OCI-LY7 (cell line): ENCODE measurements around the gene GLMN.

Experiments
- EZH2phosphoT487 ChIP-seq: fragments of 200-600 bp; sonication (generic); IDR thresholded peaks from 2 replicates; pipeline ENCODE4 v1.6.1; 2018; ENCODE audit warnings: low read depth, borderline replicate concordance, mild to moderate bottlenecking, mixed run types, antibody characterized with exemption, low read length, moderate library complexity, mixed read lengths
- TF ChIP-seq, protein P1 (sequence below): fragments of 200-600 bp; sonication (generic); conservative IDR thresholded peaks from 2 replicates; pipeline ENCODE4 v1.5.1; 2014; ENCODE audit warnings: mild to moderate bottlenecking, antibody characterized with exemption, low read length, moderate library complexity, mixed read lengths

DNA sequence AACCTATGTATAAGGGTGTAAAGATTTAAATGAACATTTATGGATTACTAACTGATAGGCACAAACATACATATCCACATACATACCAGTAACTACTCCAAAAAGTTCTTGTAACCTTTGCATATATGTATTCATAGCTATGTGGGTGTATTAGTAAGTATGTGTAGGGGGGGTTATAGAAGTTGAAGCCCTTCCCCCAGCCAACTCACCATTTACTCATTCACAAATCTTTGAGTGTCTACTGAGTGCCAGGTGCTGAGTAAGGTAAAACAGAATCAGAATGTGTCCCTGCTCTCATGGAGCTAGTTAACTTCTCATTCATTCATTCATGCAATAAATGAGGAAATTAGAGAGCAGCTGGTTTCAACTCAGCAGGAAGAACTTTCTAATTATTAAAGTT is 79.8 kb downstream of the GLMN start:
- TF ChIP-seq, protein P1, sequence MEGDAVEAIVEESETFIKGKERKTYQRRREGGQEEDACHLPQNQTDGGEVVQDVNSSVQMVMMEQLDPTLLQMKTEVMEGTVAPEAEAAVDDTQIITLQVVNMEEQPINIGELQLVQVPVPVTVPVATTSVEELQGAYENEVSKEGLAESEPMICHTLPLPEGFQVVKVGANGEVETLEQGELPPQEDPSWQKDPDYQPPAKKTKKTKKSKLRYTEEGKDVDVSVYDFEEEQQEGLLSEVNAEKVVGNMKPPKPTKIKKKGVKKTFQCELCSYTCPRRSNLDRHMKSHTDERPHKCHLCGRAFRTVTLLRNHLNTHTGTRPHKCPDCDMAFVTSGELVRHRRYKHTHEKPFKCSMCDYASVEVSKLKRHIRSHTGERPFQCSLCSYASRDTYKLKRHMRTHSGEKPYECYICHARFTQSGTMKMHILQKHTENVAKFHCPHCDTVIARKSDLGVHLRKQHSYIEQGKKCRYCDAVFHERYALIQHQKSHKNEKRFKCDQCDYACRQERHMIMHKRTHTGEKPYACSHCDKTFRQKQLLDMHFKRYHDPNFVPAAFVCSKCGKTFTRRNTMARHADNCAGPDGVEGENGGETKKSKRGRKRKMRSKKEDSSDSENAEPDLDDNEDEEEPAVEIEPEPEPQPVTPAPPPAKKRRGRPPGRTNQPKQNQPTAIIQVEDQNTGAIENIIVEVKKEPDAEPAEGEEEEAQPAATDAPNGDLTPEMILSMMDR, result no peak
- no peak for TF ChIP-seq EZH2phosphoT487
